ENCODE results near the gene SNORC. TPM values are rescaled to one million over a fixed set of nuclear protein-coding genes. Genes with fewer than 3 reads are reported as not detected.
"Not testable (repeated sequence)": the region's sequence is repeated elsewhere in the genome, so short reads cannot be mapped to it uniquely, and the experiment has no call there.

The SNORC gene
- total RNA-seq, 3 donors from 2014 or later = 1.2 to 1.7 (median 1.4) TPM

DNA sequence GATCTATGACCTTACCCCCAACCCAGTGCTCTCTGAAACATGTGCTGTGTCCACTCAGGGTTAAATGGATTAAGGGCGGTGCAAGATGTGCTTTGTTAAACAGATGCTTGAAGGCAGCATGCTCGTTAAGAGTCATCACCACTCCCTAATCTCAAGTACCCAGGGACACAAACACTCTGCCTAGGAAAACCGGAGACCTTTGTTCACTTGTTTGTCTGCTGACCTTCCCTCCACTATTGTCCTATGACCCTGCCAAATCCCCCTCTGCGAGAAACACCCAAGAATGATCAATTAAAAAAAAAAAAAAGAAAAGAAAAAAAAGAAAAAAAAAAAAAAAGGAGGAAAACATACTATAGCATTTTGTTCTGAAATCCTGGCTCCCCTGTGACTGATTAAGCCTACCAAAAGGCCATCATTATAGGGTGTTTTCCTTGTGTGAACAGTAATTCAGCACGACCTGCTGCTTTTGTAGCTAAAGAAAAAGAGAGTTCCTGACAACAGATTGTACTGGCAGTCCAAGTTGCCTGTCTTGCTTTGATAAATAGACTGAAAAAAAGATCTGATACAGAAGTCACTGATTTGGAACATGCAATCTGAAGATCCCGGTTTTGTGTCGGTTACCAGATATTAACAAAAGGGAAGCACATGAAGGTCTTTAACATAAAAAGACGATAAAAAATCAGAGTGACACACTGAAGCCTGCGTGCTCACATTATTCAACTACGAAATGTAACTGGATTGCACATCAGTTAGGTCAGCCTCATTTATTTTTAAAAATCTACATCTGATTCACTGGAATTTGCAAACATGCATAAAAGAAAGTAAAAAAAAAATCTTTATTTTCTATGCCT, 37.0 kb downstream of the SNORC start:
- H3K27me3 Mint-ChIP-seq (ENCODE audit: low read depth); DNase-seq; H3K36me3 Mint-ChIP-seq (ENCODE audit: insufficient read depth); H3K4me3 Mint-ChIP-seq; ATAC-seq; H3K4me1 Mint-ChIP-seq (ENCODE audit: low read depth): not testable (repeated sequence)
- H3K9me3 Mint-ChIP-seq = peaks cover 21% of the 10 kb centered on the region

DNA sequence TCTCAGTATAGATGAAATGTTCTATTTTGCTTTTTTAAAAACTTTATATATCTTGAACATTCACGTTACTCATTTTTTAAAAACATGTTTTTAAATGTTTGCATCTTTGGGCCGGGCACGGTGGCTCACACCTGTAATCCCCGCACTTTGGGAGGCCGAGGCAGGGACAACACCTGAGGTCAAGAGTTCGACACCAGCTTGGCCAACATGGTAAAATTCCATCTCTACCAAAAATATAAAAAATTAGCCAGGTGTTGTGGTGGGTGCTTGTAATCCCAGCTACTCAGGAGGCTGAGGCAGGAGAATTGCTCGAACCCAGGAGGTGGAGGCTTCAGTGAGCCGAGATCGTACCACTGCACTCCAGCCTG, 37.6 kb downstream of the SNORC start:
- not testable (repeated sequence) for H3K4me3 Mint-ChIP-seq; H3K36me3 Mint-ChIP-seq (ENCODE audit: insufficient read depth); H3K27me3 Mint-ChIP-seq (ENCODE audit: low read depth); ATAC-seq; DNase-seq; H3K4me1 Mint-ChIP-seq (ENCODE audit: low read depth)
- peaks cover 21% of the 10 kb centered on the region for H3K9me3 Mint-ChIP-seq

DNA sequence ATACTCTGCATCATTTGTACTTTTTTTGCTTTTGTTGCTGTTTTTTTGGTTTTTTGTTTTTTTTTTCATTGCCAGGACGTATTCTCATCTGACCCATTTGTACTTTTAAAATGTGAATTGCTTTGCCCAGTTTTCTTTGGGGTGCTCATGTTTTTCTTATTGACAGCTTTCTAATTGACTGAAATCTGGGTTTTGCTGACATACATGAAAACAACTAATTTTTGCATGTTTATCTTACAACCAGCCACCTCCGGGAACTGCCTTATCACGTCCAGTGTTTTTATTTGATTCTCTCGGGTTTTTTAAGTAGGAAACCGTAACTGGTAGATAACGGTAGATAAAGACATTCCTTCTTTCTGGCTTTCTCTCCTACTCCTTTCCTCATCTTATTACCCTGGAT, 38.6 kb downstream of the SNORC start:
- no peaks in the 10 kb centered on the region for H3K4me1 Mint-ChIP-seq (ENCODE audit: low read depth)
- ATAC-seq = no peak
- no peak for DNase-seq
- H3K9me3 Mint-ChIP-seq = peaks cover 21% of the 10 kb centered on the region
- H3K27me3 Mint-ChIP-seq (ENCODE audit: low read depth) = peaks cover 8% of the 10 kb centered on the region
- H3K36me3 Mint-ChIP-seq (ENCODE audit: insufficient read depth) = no peaks in the 10 kb centered on the region
- no peak overlapping the region for H3K4me3 Mint-ChIP-seq

DNA sequence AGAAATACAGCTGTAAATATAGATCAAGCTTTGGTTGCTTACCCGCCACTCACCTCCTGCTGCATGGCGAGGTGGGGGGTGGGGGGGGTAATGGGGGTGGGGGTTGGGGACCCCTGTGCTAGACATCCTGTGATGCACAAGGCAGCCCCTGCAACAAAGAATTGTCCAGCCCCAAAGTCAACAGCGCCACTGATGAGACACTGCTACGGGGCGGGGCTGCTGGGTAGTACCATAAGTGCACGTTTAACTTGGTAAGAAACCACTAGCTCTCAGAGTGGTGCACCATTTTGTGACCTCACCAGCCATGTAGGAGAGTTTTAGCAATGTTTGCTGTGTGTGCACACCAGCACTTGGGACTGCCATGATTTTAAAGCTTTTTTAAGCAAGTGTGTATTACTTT, 40.3 kb downstream of the SNORC start:
- H3K9me3 Mint-ChIP-seq = peaks cover 21% of the 10 kb centered on the region
- DNase-seq (no peak), ATAC-seq (no peak)
- no peaks in the 10 kb centered on the region for H3K36me3 Mint-ChIP-seq (ENCODE audit: insufficient read depth)
- H3K27me3 Mint-ChIP-seq (ENCODE audit: low read depth) = peaks cover 15% of the 10 kb centered on the region
- no peak overlapping the region for H3K4me3 Mint-ChIP-seq
- H3K4me1 Mint-ChIP-seq (ENCODE audit: low read depth) = no peaks in the 10 kb centered on the region

DNA sequence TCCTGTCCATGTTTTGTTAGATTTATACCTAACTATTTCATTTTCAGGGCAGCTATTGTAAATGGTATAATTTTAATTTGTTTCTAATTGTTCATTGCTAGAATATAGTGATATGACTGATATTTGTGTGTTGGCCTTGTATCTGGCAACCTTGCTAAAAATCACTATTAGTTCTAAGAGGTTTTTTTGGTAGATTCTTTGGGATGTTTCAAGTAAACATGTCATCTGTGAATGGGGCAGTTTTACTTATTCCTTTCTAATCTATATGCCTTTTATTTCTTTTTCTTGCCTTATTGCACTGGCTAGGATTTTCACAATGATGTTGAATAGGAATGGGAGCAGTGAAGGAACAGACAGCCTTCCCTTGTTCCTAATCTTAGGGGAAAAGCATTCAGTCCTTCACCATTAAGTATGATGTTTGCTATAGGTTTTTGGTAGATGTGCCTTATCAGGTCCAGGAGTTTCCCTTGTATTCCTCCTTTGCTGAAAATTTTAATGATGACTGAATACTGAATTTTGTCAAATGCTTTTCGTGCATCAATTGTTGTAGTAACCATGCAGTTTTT, 41.7 kb downstream of the SNORC start:
- Mint-ChIP-seq H3K9me3 (peaks cover 21% of the 10 kb centered on the region), H3K4me1 (ENCODE audit: low read depth) (no peaks in the 10 kb centered on the region), H3K36me3 (ENCODE audit: insufficient read depth) (no peaks in the 10 kb centered on the region), H3K27me3 (ENCODE audit: low read depth) (peaks cover 17% of the 10 kb centered on the region), H3K4me3 (no peak overlapping the region)
- ATAC-seq = no peak
- no peak for DNase-seq

DNA sequence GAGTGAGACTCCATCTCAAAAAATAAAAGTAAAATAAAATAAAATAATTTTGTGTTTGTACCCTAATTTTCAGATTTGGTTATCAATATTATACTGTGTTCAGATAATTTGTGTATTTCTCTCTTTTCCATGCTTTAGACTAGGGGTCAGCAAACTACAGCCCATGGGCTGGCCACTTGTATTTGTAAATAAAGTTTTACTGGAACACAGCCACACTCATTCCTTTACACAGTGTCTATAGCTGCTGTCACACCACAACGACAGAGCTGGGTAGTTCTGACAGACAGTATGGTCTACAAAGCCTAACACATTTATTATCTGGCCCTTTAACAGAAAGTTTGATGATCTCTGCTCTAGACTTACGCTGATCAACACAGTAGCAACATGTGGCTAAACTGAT, 43.8 kb downstream of the SNORC start:
- ATAC-seq (no peak), DNase-seq (no peak)
- no peaks in the 10 kb centered on the region for H3K4me1 Mint-ChIP-seq (ENCODE audit: low read depth)
- H3K4me3 Mint-ChIP-seq = no peak overlapping the region
- H3K27me3 Mint-ChIP-seq (ENCODE audit: low read depth) = peaks cover 29% of the 10 kb centered on the region
- no peaks in the 10 kb centered on the region for H3K36me3 Mint-ChIP-seq (ENCODE audit: insufficient read depth)
- H3K9me3 Mint-ChIP-seq = peaks cover 21% of the 10 kb centered on the region

DNA sequence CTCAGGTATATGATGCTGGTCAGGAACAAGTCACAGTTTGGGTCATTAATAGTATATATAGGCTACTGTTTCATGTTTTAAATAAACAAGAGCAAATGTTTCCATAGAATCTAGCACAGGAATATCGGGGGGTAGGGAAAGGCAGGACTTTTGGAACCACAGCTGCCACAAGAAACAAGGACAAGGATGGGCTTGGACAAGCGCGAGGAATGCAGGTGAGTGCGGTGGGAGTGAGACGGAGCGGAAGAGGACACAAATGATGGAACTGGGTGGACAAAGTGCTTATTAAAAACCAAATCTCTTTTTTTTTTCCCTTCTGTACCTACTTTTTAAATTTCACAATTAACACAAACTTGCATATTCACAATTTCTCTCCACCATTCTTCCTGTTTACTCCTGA, 49.1 kb downstream of the SNORC start:
- Mint-ChIP-seq H3K9me3 (no peaks in the 10 kb centered on the region), H3K36me3 (ENCODE audit: insufficient read depth) (no peaks in the 10 kb centered on the region), H3K4me1 (ENCODE audit: low read depth) (no peaks in the 10 kb centered on the region), H3K4me3 (no peak overlapping the region), H3K27me3 (ENCODE audit: low read depth) (peaks cover 51% of the 10 kb centered on the region)
- no peak for DNase-seq
- no peak for ATAC-seq

DNA sequence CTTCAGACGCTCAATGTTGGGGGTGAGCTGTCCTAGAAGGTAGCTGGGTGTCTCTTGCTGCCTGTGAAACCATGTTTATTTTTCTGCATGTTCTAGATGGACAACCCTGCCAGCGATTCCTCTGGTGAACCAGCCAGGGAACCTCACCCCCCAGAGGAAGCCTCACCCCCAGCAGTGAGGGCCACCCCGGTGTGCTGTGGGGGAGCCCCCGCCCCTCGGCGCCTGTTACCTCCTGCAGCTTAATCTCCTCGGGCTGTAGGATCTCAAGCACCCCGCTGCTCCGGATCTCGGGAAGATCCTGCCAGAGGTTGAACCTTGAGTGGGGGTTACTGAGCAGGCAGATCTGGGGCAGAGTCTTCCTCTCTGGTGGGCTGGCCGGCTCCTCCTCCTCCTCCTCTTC, 50.0 kb downstream of the SNORC start:
- DNase-seq (no peak), ATAC-seq (no peak)
- H3K4me1 Mint-ChIP-seq (ENCODE audit: low read depth) = no peaks in the 10 kb centered on the region
- H3K9me3 Mint-ChIP-seq = no peaks in the 10 kb centered on the region
- H3K36me3 Mint-ChIP-seq (ENCODE audit: insufficient read depth) = no peaks in the 10 kb centered on the region
- H3K4me3 Mint-ChIP-seq = no peak overlapping the region
- H3K27me3 Mint-ChIP-seq (ENCODE audit: low read depth) = peaks cover 57% of the 10 kb centered on the region

DNA sequence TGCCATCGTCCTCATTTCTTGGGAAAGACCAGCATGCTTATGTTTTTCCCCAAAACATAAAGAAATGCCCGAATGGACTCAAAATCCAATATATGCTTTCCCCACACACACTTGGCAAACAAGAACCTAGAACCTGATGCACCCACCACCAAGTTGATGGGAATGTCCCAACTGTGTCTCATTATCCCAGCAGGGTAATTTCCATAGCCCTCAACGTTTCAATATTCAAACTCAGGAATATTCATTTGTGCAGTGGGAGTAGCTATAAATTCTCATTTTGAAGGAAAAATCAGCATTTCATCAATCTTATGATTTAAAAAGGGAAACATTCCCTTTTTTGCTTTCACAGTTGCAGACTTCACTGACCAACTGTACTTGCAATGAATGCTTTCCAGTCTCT, 50.7 kb downstream of the SNORC start:
- ATAC-seq (no peak), DNase-seq (no peak)
- Mint-ChIP-seq H3K36me3 (ENCODE audit: insufficient read depth) (no peaks in the 10 kb centered on the region), H3K27me3 (ENCODE audit: low read depth) (peaks cover 60% of the 10 kb centered on the region), H3K4me1 (ENCODE audit: low read depth) (no peaks in the 10 kb centered on the region), H3K9me3 (no peaks in the 10 kb centered on the region), H3K4me3 (no peak overlapping the region)

DNA sequence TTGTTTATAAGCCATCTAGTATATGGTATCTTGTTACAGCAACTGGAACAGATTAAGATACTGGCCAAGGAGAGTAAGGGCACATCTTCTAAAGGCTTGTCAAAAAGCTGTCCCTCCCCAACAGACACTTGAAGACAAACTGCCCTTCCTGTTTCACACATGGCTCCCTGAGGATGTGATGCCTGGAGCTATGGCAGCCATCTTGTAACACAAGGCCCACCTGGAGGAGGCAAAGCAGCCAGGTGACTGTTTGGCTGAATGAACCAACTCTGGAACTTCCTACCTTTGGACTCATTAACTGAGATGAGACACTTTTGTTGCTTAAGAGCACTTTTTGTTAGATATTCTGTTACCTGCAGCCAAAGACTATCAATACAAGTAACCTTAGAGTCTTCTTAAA, 54.4 kb downstream of the SNORC start:
- no peaks in the 10 kb centered on the region for H3K9me3 Mint-ChIP-seq
- peaks cover 62% of the 10 kb centered on the region for H3K27me3 Mint-ChIP-seq (ENCODE audit: low read depth)
- no peak for ATAC-seq

DNA sequence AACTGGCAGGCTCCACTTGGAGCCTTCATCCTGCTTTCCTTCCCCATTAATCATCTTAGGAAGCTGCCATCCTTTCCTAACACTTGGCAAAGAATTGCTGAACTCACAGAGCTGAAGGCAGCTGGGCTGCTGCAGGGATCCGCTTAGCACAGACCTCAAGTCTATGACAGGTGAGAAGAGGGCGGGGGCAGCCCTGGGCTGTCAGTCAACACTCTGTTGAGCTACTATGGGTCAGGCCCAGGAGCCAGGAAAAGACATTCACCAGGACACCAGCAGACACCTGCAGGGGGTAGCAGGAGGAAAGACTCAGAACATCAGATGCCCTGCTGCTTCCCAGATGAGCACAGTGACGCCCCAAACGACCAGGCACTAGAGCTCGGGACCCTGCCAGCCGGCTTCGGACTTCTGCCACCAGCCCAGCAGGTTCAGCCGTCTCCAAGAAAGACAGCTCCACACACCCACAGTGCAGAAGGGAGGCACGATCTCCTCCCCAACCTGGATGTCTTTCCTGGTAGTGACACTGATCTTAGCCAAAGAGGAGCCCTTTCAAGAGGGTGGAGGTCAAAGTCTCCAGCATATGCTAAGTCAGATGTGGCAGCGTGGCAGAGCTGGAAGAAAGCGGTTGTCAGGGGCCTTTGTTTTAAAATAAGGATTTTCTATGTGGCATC, 55.2 kb downstream of the SNORC start:
- ATAC-seq (no peak), DNase-seq (no peak)
- Mint-ChIP-seq H3K27me3 (ENCODE audit: low read depth) (peaks cover 63% of the 10 kb centered on the region), H3K4me3 (no peak overlapping the region), H3K9me3 (no peaks in the 10 kb centered on the region), H3K4me1 (ENCODE audit: low read depth) (peaks cover 7% of the 10 kb centered on the region), H3K36me3 (ENCODE audit: insufficient read depth) (no peaks in the 10 kb centered on the region)

More for the DNA sequence above, 54.4 kb downstream of the SNORC start:
- Mint-ChIP-seq H3K4me1 (ENCODE audit: low read depth) (peaks cover 7% of the 10 kb centered on the region), H3K36me3 (ENCODE audit: insufficient read depth) (no peaks in the 10 kb centered on the region), H3K4me3 (no peak overlapping the region)
- DNase-seq = no peak

DNA sequence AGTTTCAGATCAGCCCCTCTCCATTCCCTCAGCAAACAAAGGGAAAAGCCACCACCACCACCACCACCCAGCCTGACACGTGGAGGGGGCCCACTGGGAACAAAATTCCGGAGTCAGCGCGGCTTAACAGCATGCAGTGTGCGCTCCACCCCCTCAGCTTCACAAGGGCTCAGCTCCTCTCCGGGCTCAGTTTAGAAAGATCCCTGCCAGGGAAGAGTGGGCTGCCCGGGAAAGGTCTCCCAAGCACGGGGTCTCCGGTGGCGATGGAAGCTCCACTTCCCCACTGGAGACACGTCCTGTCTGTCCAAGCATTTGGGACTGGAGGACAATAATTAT, 55.7 kb downstream of the SNORC start:
- no peaks in the 10 kb centered on the region for H3K36me3 Mint-ChIP-seq (ENCODE audit: insufficient read depth)
- DNase-seq (no peak), ATAC-seq (no peak)
- peaks cover 7% of the 10 kb centered on the region for H3K4me1 Mint-ChIP-seq (ENCODE audit: low read depth)
- H3K9me3 Mint-ChIP-seq = no peaks in the 10 kb centered on the region
- no peak overlapping the region for H3K4me3 Mint-ChIP-seq
- H3K27me3 Mint-ChIP-seq (ENCODE audit: low read depth) = peaks cover 64% of the 10 kb centered on the region

DNA sequence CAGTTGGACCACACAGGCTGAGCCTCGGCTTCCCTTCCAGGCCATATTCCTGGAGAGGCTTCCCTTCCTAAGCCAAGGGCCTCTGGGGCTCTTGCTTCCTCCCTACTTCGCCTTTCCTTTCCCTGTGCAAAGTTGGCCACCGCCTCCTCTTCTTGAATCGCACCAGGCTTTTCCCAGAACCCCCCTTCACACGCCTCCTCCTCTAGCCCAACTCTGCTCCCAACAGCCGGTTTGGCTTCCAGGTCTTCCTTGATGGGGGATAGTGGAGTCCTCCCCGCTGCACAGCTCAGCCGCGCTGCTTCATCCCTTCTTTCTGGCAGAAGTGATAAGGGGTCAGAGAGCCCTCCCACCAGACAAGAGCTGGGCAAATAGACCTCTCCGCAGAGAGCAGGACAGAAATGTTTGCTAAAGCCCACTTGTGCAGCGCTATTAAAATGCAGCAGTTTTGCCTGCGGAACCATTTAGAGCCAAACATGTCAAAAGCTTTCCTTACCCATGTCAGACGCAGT, 56.4 kb downstream of the SNORC start:
- ATAC-seq (no peak), DNase-seq (no peak)
- Mint-ChIP-seq H3K9me3 (no peaks in the 10 kb centered on the region), H3K4me1 (ENCODE audit: low read depth) (peaks cover 7% of the 10 kb centered on the region), H3K4me3 (peak overlapping the region; percentile 67), H3K27me3 (ENCODE audit: low read depth) (peaks cover 69% of the 10 kb centered on the region), H3K36me3 (ENCODE audit: insufficient read depth) (no peaks in the 10 kb centered on the region)

DNA sequence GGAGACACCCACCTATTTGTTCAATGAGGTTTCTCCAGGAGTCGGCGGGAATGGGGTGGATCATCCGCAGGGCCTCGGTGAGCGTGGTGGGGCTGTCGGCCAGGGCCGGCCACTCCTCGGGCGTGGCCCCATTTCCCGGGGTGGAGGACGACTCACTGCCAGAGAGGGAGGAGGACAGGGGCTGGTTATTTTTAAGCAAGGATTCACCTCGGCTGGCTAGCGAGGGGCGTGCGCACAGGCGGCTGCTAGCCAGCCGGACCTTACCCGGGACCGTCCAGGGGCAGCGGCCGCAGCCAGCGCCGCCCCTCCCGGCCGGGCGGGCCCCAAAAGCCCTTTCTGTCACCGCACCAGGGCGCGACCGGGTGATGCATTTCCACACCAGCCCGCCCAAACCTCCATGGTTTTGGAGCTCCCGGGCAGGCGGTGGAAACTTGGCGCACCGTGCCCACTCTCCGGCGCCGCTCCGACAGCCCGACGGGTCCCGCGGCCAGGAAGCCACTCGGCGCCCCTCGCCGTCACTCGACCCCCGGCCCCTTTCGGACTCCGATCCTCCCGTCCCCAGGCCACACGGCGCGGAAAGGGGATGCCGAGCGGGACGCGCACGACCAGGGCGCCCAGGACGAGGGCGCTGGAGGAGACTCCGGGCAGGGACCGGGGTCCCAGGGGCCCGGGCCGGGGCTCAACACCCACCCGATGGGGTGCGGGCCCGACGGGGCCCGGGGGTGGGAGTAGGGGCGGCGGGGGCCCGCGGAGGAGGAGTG, 57.1 kb downstream of the SNORC start:
- Mint-ChIP-seq H3K36me3 (ENCODE audit: insufficient read depth) (no peaks in the 10 kb centered on the region), H3K4me3 (peak overlapping the region; percentile 67), H3K9me3 (no peaks in the 10 kb centered on the region), H3K27me3 (ENCODE audit: low read depth) (peaks cover 66% of the 10 kb centered on the region), H3K4me1 (ENCODE audit: low read depth) (peaks cover 7% of the 10 kb centered on the region)
- ATAC-seq (peak; percentile 38 to 46), DNase-seq (no peak)

All from activated T-cell treated with anti-CD3 and anti-CD28 coated beads, Interleukin-2, amount 50 U/mL, for 4 hours (primary cell).